Endothelial cell of umbilical vein (primary cell): ENCODE measurements around the gene MAST4. TPM values are rescaled to one million over a fixed set of nuclear protein-coding genes. Genes with fewer than 3 reads are reported as not detected.

Experiments
- BruUV-seq: library from RNA; stranded (reverse); fragments of 400-500 nt; replicated peaks from 2 replicates; lab custom pipeline; 2021; lab: Mats Ljungman, UMichigan
- CTCF ChIA-PET: fragments of 300-600, 350-600 bp; sonication (Branson Sonifier 250); formaldehyde crosslinking; loops from one replicate; lab custom pipeline; 2021; ENCODE audit warnings: antibody characterized with exemption, inconsistent platforms; lab: Charles Lee
- POLR2A ChIA-PET: fragments of 300-600, 350-600 bp; sonication (Branson Sonifier 250); formaldehyde crosslinking; loops from one replicate; lab custom pipeline; 2021; ENCODE audit warnings: antibody characterized with exemption, inconsistent platforms; lab: Charles Lee
- DNase-seq: peaks from one replicate; pipeline ENCODE4 v3.0.0-alpha.2; 2011; ENCODE audit warnings: low read depth, low spot score
- FAIRE-seq: peaks from 2 replicates; lab custom pipeline; 2011; peaks lifted over from hg19 to GRCh38; lab: Jason Lieb, UNC
- H2AFZ ChIP-seq: 2 replicates; pipeline ENCODE4 v1.6.0; 2012; ENCODE audit warnings: low read depth, low read length, control low read depth, inconsistent platforms
- H3K27ac ChIP-seq: 2 replicates; pipeline ENCODE4 v1.5.1; 2011; ENCODE audit warnings: low read depth, mild to moderate bottlenecking, control low read depth, low read length, moderate library complexity; ENCODE audit not compliant: insufficient read depth
- H3K27me3 ChIP-seq, 2 experiments: 2 replicates each; pipeline versions ENCODE4 v1.6.0 to v1.6.1; 2011; ENCODE audit warnings: low read length in 2 of 2, mixed read lengths in 1 of 2; ENCODE audit not compliant: control insufficient read depth in 2 of 2, insufficient read depth in 2 of 2
- H3K36me3 ChIP-seq, 2 experiments: 2 replicates in 1 of 2; 3 replicates in 1 of 2; pipeline ENCODE4 v1.5.1; 2011; ENCODE audit warnings: low read length in 2 of 2, mild to moderate bottlenecking in 1 of 2, moderate library complexity in 1 of 2; ENCODE audit not compliant: control insufficient read depth in 2 of 2, insufficient read depth in 2 of 2; ENCODE audit errors: extremely low read depth in 1 of 2
- H3K4me1 ChIP-seq: 3 replicates; pipeline ENCODE4 v1.5.1; 2011; ENCODE audit warnings: mild to moderate bottlenecking, low read length; ENCODE audit not compliant: control insufficient read depth, insufficient read depth; ENCODE audit errors: extremely low read depth
- H3K4me2 ChIP-seq: 2 replicates; pipeline ENCODE4 v1.6.1; 2011; ENCODE audit warnings: low read length, control low read depth, mixed read lengths; ENCODE audit not compliant: insufficient read depth
- H3K4me3 ChIP-seq, 3 experiments: fragments of 200-600 bp in 1 of 3; sonication (generic), shearing (Covaris generic) in 1 of 3; replicated peaks in 1 of 3; 2 replicates each; pipeline ENCODE4 v1.5.1; 2011 to 2016; ENCODE audit warnings: control low read depth in 3 of 3, low read length in 3 of 3, mild to moderate bottlenecking in 2 of 3, inconsistent platforms in 1 of 3, low read depth in 1 of 3, moderate library complexity in 1 of 3; ENCODE audit not compliant: insufficient read depth in 1 of 3
- H3K79me2 ChIP-seq: 2 replicates; pipeline ENCODE4 v1.6.0; 2012; ENCODE audit warnings: low read length, inconsistent platforms; ENCODE audit not compliant: control insufficient read depth, insufficient read depth
- H3K9ac ChIP-seq: replicated peaks from 2 replicates; pipeline ENCODE3; 2011; ENCODE audit warnings: low read length, control low read depth; ENCODE audit not compliant: insufficient read depth; ENCODE audit errors: extremely low read depth
- H3K9me1 ChIP-seq: replicated peaks from 3 replicates; pipeline ENCODE4 v1.6.0; 2011; ENCODE audit warnings: mild to moderate bottlenecking, low read length; ENCODE audit not compliant: control insufficient read depth, insufficient read depth; ENCODE audit errors: extremely low read depth
- H3K9me3 ChIP-seq: replicated peaks from 2 replicates; pipeline ENCODE4 v1.5.1; 2012; ENCODE audit warnings: low read length, inconsistent platforms; ENCODE audit not compliant: control insufficient read depth, insufficient read depth
- H4K20me1 ChIP-seq: replicated peaks from 2 replicates; pipeline ENCODE3; 2011; ENCODE audit warnings: mild to moderate bottlenecking, low read length; ENCODE audit not compliant: control insufficient read depth, insufficient read depth; ENCODE audit errors: extremely low read depth
- EZH2 ChIP-seq: IDR thresholded peaks from 2 replicates; pipeline ENCODE4 v1.6.1; 2012; ENCODE audit warnings: borderline replicate concordance, low read depth, mild to moderate bottlenecking, moderate library complexity, low read length, inconsistent platforms; ENCODE audit not compliant: severe bottlenecking
- FOS ChIP-seq: IDR thresholded peaks from 2 replicates; pipeline ENCODE4 v1.6.1; 2011; ENCODE audit warnings: mild to moderate bottlenecking, low read length, moderate library complexity, borderline replicate concordance; ENCODE audit not compliant: insufficient read depth
- GATA2 ChIP-seq: IDR thresholded peaks from 2 replicates; pipeline ENCODE4 v1.7.0; 2011; ENCODE audit warnings: low read depth, mild to moderate bottlenecking, moderate library complexity, mixed read lengths, low read length; ENCODE audit not compliant: insufficient read length, insufficient read depth
- JUN ChIP-seq: IDR thresholded peaks from 2 replicates; pipeline ENCODE4 v1.6.1; 2011; ENCODE audit warnings: borderline replicate concordance, low read depth; ENCODE audit not compliant: insufficient read length, insufficient read depth
- MAX ChIP-seq: IDR thresholded peaks from 2 replicates; pipeline ENCODE4 v1.6.1; 2011; ENCODE audit not compliant: insufficient read depth, insufficient read length
- MYC ChIP-seq: IDR thresholded peaks from one replicate; pipeline ENCODE4 v1.6.1; 2011; ENCODE audit warnings: mild to moderate bottlenecking, low read depth, low read length
- POLR2A ChIP-seq: IDR thresholded peaks from 2 replicates; pipeline ENCODE4 v1.6.1; 2012; ENCODE audit warnings: low read depth, mild to moderate bottlenecking, control low read depth, low read length
- POLR2AphosphoS5 ChIP-seq: IDR thresholded peaks from 2 replicates; pipeline ENCODE4 v1.6.1; 2012; ENCODE audit warnings: low read depth, mild to moderate bottlenecking, control low read depth, low read length, moderate library complexity; ENCODE audit not compliant: insufficient read depth
- dilution Hi-C: fragments of 300-500 bp; cut with MboI; formaldehyde crosslinking; loops from one replicate; pipeline ENCODE4 v1.15.0; 2019; ENCODE audit warnings: low sequenced_read_pairs; ENCODE audit not compliant: extremely low pct_ligation_motif_present
- intact Hi-C: fragments of 100-400 bp; cut with micrococcal nuclease; formaldehyde crosslinking; loops from one replicate; pipeline ENCODE4 v1.10.0; 2022
- polyA plus RNA-seq, 4 experiments: library from polyadenylated mRNA; depleted of rRNA in 3 of 4; stranded (reverse) in 3 of 4; unstranded in 1 of 4; fragments of >200 nt; gene quantifications; 2 replicates each; pipeline versions ENCODE4 v1.2.1 to v1.2.3, GENCODE V29; 2011 to 2012; ENCODE audit warnings: missing spikeins in 1 of 4
- total RNA-seq: library from RNA; stranded (reverse); gene quantifications from 2 replicates; pipeline ENCODE4 v1.2.3, GENCODE V29; 2021
- TF ChIP-seq, protein P1 (sequence below), 2 donors: IDR thresholded peaks; 1 replicate in 1 of 2; 2 replicates in 1 of 2; pipeline ENCODE4 v1.5.1; 2011; ENCODE audit warnings: low read length in 2 of 2, mild to moderate bottlenecking in 2 of 2, moderate library complexity in 2 of 2, control low read depth in 1 of 2, inconsistent platforms in 1 of 2, low read depth in 1 of 2; ENCODE audit not compliant: insufficient read depth in 1 of 2; ENCODE audit errors: extremely low read depth in 1 of 2

The MAST4 gene
- total and polyA plus RNA-seq, 2 donors (not counting 3 experiments of a cell fraction or from before 2014, with no cell fraction given), result 40.2 to 116 TPM

DNA sequence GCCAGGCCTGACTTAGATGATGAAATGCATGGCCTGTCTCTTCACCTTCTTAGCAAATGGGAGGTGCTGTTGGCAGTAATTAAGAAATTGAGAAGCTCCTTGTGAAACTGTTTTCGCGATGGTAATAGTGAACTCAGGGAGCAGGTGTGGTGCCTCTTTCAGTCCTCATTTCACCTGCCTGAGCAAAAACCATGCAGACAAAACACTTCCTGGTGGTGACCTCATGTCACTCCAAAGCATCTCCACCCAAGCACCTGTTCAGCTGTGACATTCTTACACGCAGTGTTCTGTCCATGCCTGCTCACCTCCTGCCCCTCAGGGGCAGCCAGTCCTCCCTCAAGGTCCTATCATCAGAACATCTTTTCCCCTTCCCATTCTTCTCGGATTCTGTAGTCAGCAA, 453.9 kb downstream of the MAST4 start:
- TF ChIP-seq FOS (no peak), MYC (no peak), POLR2AphosphoS5 (no peak), JUN (no peak), POLR2A (no peak), MAX (no peak), EZH2 (no peak), GATA2 (no peak)
- TF ChIP-seq, protein P1, sequence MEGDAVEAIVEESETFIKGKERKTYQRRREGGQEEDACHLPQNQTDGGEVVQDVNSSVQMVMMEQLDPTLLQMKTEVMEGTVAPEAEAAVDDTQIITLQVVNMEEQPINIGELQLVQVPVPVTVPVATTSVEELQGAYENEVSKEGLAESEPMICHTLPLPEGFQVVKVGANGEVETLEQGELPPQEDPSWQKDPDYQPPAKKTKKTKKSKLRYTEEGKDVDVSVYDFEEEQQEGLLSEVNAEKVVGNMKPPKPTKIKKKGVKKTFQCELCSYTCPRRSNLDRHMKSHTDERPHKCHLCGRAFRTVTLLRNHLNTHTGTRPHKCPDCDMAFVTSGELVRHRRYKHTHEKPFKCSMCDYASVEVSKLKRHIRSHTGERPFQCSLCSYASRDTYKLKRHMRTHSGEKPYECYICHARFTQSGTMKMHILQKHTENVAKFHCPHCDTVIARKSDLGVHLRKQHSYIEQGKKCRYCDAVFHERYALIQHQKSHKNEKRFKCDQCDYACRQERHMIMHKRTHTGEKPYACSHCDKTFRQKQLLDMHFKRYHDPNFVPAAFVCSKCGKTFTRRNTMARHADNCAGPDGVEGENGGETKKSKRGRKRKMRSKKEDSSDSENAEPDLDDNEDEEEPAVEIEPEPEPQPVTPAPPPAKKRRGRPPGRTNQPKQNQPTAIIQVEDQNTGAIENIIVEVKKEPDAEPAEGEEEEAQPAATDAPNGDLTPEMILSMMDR (IDR thresholded peaks at IDR 0.05; ENCODE audit: extremely low read depth in 1 of 2, insufficient read depth in 1 of 2, low read depth in 1 of 2, low read length in 2 of 2), result no peak
- no peaks in the 10 kb centered on the region for H3K9me3 ChIP-seq
- H3K36me3 ChIP-seq, result peaks cover 3 to 8% of the 10 kb centered on the region in 2 experiments
- no peak overlapping the region for H3K9ac ChIP-seq
- H3K4me2 ChIP-seq, result no peak overlapping the region
- peaks cover 37% of the 10 kb centered on the region for H3K79me2 ChIP-seq
- BruUV-seq, result no TSS peak
- H3K9me1 ChIP-seq, result no peaks in the 10 kb centered on the region
- ChIA-PET POLR2A (no interaction called here), CTCF (interaction anchor here (0.9 to 2.2 kb wide), 4 partner anchors 9 to 1236 kb away, joined by 3 to 5 read pairs (median 5); no protein-coding TSS in a partner anchor)
- H3K4me1 ChIP-seq, result no peaks in the 10 kb centered on the region
- no peak overlapping the region for H2AFZ ChIP-seq
- peaks cover 15% of the 10 kb centered on the region for H4K20me1 ChIP-seq
- DNase-seq (no peak), FAIRE-seq (no peak)
- no peaks in the 10 kb centered on the region for H3K27me3 ChIP-seq
- no peak overlapping the region for H3K27ac ChIP-seq
- dilution Hi-C loops (no loop called here), intact Hi-C loops (no loop called here)
- H3K4me3 ChIP-seq, result no peak overlapping the region
